ENCODE results near the gene SENP5. TPM values are rescaled to one million over a fixed set of nuclear protein-coding genes. Genes with fewer than 3 reads are reported as not detected.
A peak's percentile ranks its signal among the peaks of the same experiment; 100 is the strongest.

Gene SENP5
- total and polyA plus RNA-seq, 9 of the 15 experiments (the other 6 are each of a cell fraction or from before 2014, with no cell fraction given): 18.3 to 59.7 (median 35.8) TPM

DNA sequence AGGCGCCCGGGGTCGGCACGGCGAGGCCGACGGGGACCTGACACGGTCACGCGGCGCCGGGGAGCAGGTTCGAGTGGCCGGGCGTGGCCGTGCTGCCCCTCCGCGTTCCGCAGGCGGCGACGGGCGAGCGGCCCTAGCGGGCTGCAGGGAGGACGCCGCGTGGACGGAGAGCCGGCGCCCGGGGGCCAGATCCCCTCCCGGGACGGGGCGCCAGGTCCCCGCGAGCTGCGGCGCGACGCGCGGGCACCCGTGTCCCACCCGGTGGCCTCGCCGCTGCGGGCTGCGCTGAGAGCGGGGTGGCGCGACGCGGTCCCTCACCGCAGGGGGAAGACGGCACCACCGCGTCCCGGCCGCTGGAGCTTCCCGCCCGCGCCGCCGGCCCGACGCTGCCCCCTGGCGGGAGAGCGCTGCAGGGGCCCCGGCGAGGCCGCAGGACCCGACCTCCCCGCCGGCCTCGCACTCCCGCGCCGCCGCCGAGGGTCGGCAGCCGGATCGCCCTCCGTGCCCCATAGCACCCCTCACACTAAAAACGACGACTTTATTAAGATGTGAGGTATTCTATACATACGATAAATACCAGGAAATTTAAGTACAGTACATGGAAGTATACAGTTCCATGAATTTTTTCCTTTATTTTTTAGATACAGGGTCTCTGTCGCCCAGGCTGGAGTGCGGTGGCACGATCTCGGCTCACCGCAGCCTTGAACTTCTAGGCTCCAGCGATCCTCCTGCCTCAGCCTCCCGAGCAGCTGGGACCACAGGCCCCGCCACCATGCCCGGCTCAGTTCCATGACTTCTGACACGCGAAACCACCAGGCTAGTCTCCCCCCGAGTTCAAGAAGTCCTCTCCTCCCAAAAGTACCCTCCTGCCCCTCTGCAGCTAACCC lies 102.2 kb downstream of the SENP5 start (continued):
- TF ChIP-seq ZFP91 (CRISPR knock-in tag; IDR thresholded peaks at IDR 0.05) (no peak), GMEB1 (CRISPR knock-in tag; IDR thresholded peaks at IDR 0.05) (peak; percentile 37; the same call in 1 of the 2 replicates), PRDM10 (IDR thresholded peaks at IDR 0.05; ENCODE audit: partially characterized antibody) (no peak), CCAR2 (IDR thresholded peaks at IDR 0.05; ENCODE audit: low read depth, low read length) (no peak), KDM5B (IDR thresholded peaks at IDR 0.05; ENCODE audit: insufficient replicate concordance, low read depth, low read length) (no peak), RB1 (IDR thresholded peaks at IDR 0.05; ENCODE audit: low read depth) (peak; percentile 97), ZNF224 (CRISPR knock-in tag; IDR thresholded peaks at IDR 0.05) (0 out of 2 replicates have a peak, but pooled peaks have one; percentile 19), ZNF589 (CRISPR knock-in tag; IDR thresholded peaks at IDR 0.05; ENCODE audit: low read depth) (peak; percentile 14; the same call in 1 of the 2 replicates), MED1 (CRISPR knock-in tag; IDR thresholded peaks at IDR 0.05; ENCODE audit: borderline replicate concordance) (peak; percentile 61; the same call in 1 of the 2 replicates), TCF7 (IDR thresholded peaks at IDR 0.05; ENCODE audit: borderline replicate concordance) (no peak), MLLT1 (IDR thresholded peaks at IDR 0.05) (no peak)
- TF ChIP-seq, protein P1, sequence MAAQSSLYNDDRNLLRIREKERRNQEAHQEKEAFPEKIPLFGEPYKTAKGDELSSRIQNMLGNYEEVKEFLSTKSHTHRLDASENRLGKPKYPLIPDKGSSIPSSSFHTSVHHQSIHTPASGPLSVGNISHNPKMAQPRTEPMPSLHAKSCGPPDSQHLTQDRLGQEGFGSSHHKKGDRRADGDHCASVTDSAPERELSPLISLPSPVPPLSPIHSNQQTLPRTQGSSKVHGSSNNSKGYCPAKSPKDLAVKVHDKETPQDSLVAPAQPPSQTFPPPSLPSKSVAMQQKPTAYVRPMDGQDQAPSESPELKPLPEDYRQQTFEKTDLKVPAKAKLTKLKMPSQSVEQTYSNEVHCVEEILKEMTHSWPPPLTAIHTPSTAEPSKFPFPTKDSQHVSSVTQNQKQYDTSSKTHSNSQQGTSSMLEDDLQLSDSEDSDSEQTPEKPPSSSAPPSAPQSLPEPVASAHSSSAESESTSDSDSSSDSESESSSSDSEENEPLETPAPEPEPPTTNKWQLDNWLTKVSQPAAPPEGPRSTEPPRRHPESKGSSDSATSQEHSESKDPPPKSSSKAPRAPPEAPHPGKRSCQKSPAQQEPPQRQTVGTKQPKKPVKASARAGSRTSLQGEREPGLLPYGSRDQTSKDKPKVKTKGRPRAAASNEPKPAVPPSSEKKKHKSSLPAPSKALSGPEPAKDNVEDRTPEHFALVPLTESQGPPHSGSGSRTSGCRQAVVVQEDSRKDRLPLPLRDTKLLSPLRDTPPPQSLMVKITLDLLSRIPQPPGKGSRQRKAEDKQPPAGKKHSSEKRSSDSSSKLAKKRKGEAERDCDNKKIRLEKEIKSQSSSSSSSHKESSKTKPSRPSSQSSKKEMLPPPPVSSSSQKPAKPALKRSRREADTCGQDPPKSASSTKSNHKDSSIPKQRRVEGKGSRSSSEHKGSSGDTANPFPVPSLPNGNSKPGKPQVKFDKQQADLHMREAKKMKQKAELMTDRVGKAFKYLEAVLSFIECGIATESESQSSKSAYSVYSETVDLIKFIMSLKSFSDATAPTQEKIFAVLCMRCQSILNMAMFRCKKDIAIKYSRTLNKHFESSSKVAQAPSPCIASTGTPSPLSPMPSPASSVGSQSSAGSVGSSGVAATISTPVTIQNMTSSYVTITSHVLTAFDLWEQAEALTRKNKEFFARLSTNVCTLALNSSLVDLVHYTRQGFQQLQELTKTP (IDR thresholded peaks at IDR 0.05; ENCODE audit: low read depth in 1 of 2, partially characterized antibody in 2 of 2): no peak

Data from K562 (cell line).